Neural cell (in vitro differentiated cells): Measurements from ENCODE around the gene NBPF11.
"Not testable (repeated sequence)": the region's sequence is repeated elsewhere in the genome, so short reads cannot be mapped to it uniquely, and the experiment has no call there.

Experiments used
- CTCF ChIP-seq: fragments of 450-650 bp; IDR thresholded peaks from 2 replicates; pipeline ENCODE4 v1.5.1; 2014; ENCODE audit warnings: antibody characterized with exemption, mild to moderate bottlenecking, moderate library complexity; ENCODE audit not compliant: poor library complexity, severe bottlenecking
- EP300 ChIP-seq: fragments of 450-650 bp; conservative IDR thresholded peaks from 2 replicates; pipeline ENCODE4 v1.6.1; 2014; ENCODE audit warnings: antibody characterized with exemption, mild to moderate bottlenecking, moderate library complexity; ENCODE audit not compliant: poor library complexity, severe bottlenecking
- EZH2 ChIP-seq: fragments of 200-600, 300-800 bp; shearing (Covaris generic), sonication (generic); IDR thresholded peaks from 2 replicates; pipeline ENCODE4 v1.6.1; 2014; ENCODE audit warnings: antibody characterized with exemption, low read length, borderline replicate concordance, mild to moderate bottlenecking; ENCODE audit not compliant: insufficient read depth, poor library complexity, severe bottlenecking
- MXI1 ChIP-seq: fragments of 450-650 bp; conservative IDR thresholded peaks from 2 replicates; pipeline ENCODE4 v1.6.1; 2014; ENCODE audit warnings: antibody characterized with exemption, mild to moderate bottlenecking; ENCODE audit not compliant: poor library complexity, severe bottlenecking
- POLR2AphosphoS5 ChIP-seq: IDR thresholded peaks from 2 replicates; pipeline ENCODE4 v1.6.1; 2012
- RAD21 ChIP-seq: fragments of 450-650 bp; conservative IDR thresholded peaks from 2 replicates; pipeline ENCODE4 v1.6.1; 2014; ENCODE audit warnings: antibody characterized with exemption, mild to moderate bottlenecking, moderate library complexity
- REST ChIP-seq: IDR thresholded peaks from 2 replicates; pipeline ENCODE4 v1.6.1; 2012; ENCODE audit warnings: borderline replicate concordance
- SMC3 ChIP-seq: fragments of 450-650 bp; conservative IDR thresholded peaks from 2 replicates; pipeline ENCODE4 v1.6.1; 2014; ENCODE audit warnings: antibody characterized with exemption, mild to moderate bottlenecking, moderate library complexity; ENCODE audit not compliant: poor library complexity

GRCh38 chr1:148175414-148175813 is 23.3 kb upstream of the NBPF11 start:
- not testable (repeated sequence) for TF ChIP-seq CTCF, POLR2AphosphoS5, RAD21, MXI1, EP300, REST, EZH2, SMC3
